Sigmoid colon (tissue), 3 donors: Measurements from ENCODE around the gene GPC3.

ENCODE experiments used
- POLR2A ChIP-seq, 2 donors: fragments of 450-650 bp; IDR thresholded peaks; one replicate each; pipeline ENCODE4 v1.6.1; 2016; ENCODE audit warnings: antibody characterized with exemption in 2 of 2, mild to moderate bottlenecking in 2 of 2, moderate library complexity in 2 of 2
- TF ChIP-seq, protein P1 (sequence below), 4 experiments: fragments of 450-650 bp in 3 of 4; fragments of 200-600 bp in 1 of 4; IDR thresholded peaks; one replicate each; pipeline ENCODE4 v1.5.1; 2016 to 2019; ENCODE audit warnings: antibody characterized with exemption in 4 of 4, mild to moderate bottlenecking in 3 of 4, moderate library complexity in 2 of 4

DNA sequence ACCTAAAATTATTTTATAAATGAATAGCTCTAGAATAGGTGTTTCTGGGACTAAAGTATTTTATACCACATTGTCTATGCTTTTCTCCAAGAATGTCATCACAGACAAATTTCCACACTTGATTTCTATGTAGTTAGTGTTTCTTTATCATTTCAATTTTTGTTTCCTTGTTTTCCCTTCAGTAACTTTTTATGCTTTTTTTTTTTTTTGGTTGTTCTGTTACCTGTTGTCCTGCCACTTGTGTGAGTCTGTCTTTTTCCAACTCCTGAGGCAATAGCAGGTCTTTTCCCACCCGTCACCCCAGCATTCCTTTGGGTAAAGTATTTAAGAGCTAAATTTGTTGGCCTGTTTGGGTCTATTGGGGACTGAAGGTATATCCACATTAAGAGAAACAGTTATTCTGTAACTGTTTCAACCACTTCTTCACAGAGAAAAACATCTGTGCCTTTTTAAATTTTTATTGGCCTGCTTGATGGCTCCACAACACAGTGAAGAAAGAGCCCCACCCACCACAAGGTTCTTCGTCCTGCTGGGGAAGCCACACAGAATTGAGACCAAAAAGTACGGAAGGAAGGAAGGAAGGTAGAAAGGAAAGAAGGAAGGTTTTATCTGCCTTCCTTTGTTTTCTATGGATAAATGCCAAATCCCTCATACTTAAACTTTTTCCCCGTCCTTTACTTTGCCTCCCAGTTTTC, 17.7 kb upstream of the GPC3 start:
- TF ChIP-seq, protein P1, sequence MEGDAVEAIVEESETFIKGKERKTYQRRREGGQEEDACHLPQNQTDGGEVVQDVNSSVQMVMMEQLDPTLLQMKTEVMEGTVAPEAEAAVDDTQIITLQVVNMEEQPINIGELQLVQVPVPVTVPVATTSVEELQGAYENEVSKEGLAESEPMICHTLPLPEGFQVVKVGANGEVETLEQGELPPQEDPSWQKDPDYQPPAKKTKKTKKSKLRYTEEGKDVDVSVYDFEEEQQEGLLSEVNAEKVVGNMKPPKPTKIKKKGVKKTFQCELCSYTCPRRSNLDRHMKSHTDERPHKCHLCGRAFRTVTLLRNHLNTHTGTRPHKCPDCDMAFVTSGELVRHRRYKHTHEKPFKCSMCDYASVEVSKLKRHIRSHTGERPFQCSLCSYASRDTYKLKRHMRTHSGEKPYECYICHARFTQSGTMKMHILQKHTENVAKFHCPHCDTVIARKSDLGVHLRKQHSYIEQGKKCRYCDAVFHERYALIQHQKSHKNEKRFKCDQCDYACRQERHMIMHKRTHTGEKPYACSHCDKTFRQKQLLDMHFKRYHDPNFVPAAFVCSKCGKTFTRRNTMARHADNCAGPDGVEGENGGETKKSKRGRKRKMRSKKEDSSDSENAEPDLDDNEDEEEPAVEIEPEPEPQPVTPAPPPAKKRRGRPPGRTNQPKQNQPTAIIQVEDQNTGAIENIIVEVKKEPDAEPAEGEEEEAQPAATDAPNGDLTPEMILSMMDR (IDR thresholded peaks at IDR 0.05): no peak
- no peak for TF ChIP-seq POLR2A (IDR thresholded peaks at IDR 0.05)
